GM19328 (cell line): ENCODE data around the gene PRKN.

ENCODE experiments used
- ATAC-seq: cut with Tn5 transposase; IDR thresholded peaks from one replicate; pipeline ENCODE4 v1.9.1; 2021; ENCODE audit warnings: mild to moderate bottlenecking, moderate library complexity; ENCODE audit not compliant: unreplicated experiment

The PRKN gene

DNA sequence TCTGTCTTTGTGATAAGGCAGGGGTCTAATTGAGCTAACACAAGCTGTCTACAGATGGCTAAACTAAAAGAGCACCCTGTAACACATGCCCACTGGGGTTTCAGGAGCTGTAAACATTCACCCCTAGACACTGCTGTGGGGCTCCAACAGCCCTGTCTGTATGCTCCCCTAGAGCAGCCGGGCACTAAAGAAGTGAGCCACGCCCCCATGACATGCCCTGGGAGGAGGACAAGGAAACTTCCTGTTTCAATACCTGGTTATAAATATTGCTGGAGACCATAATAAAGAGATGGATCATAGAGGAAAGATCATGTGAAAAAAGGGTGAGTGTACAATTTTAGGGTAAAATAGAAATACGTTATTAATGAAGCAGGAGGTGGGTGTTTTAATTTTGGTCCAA is 786.0 kb downstream of the PRKN start:
- ATAC-seq, result no peak

GRCh38 chr6:161940519-161940918 is 787.0 kb downstream of the PRKN start:
- ATAC-seq, result no peak

DNA sequence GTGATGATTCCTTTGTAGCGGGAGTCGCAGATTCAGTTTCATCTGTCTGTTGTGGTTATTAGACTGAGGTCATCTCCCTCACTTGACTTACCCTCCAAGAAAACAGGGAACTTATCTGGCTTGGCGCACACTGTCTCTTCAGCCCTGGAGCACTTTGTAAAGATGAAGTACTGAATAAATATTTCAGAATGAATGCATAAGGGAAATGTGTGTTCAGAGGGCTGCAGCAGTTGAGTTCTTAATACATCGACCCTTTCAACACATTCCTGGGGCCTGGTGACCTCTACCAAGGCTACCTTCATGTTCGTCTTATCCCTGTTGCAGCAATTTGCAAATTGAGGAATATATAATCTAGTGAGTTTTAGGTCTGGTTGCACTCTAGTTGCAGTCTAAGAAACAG is 801.2 kb downstream of the PRKN start:
- ATAC-seq, result no peak

DNA sequence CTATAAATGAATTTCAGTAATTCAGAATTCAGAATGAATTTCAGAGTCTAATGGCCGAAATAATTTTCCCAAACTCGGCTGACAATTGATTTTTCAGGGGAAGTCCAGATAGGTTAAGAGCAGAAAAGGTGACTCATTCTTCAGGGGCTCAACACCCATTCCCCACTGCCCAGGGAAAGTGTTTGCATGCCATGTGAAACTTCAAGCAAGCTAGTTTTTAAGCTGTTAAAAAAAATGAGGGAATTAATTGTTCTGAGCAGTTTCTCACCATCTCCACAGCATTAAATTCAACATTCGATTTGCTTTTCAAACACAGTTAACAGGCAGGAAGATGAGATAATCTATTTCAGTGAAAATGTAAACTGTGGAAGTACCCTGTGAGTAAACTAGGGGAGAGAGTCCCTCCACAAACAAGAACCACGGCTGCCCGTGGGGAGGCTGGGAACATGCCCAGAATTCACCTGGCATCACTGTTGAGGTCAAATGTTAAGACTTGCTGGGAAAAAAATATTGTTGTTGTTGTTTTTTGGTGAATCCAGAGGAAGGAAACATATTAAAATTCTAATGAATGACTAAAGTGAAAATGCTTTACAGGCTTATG is 803.0 kb downstream of the PRKN start:
- no peak for ATAC-seq

DNA sequence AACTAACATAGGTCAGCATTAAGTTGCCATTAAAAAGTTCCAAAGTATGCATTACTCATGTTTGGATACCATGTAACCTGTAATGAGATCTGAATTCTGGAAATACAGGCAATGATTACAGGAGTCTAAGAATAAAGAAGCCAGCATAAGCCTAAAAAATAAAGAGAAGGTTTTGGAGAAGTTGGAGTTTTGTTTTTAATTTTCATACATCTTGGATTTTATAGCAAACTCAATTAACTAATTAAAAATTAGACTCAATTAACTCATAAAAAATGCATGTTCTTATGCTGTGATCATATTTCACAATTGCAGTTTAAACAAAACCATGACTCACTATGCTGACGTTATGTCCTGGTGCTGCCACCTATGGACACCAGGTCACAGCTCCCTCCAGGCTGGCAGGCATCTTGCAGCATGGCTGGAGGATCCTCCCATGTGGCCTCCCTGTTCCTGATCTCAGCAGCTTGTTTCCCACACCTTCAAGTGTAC is 804.9 kb downstream of the PRKN start:
- no peak for ATAC-seq

DNA sequence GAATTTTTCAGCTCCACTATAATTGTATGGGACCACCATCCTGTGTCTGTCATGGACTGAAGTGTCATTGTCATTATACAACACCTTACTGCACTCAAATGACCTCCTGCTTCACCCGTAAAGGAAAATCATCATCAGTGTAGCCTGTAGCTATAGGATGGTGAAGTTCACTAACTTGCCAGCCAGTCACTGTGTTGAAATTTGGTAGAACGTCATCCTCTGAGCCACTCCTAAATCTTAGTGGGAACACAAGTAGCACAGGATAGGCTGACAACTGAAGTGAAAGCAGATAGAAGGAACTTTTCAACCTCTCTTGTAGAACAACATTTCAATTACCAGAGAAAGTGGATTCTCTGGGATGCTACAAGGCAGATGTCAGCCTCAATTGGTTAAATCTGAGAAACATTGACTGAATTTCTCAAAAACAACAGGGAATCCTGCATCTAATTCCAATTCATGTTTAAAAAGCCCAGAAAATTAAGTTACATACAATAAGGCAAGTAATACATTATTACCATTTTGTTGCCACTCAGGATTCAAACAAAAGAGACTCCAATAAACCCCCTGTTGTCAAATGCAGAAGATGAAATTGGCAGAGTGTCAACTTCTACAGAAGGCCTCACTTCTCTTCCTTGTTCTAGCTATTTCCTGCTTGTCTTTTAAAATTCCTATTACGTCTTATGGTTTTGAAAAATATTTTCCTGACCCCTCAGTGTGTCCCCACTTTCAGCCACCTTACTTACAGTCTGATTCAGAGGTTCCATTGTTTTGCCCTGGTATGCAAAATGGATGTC is 805.8 kb downstream of the PRKN start:
- ATAC-seq, result no peak

GRCh38 chr6:161919691-161920090 is 807.9 kb downstream of the PRKN start:
- ATAC-seq, result no peak

GRCh38 chr6:161918628-161919205 is 808.8 kb downstream of the PRKN start:
- no peak for ATAC-seq

DNA sequence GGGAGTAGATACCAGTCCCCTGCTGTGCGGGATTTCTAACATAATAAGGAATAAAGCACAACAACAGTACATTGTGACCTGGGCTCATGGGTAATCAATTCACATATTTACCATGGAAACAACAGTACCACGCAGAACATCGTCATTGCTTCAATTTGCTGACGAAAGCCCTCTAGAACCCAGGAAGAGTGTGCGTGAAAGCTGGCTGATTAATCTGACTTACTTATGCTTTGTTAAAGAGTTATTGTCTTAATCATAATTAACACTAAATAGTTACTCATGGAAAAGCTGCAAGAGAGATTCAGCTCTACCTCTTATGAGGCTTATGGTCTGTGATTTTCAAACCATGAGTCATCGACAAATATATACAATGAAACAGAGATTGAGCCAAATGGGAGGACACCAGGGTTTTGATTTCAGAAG is 809.4 kb downstream of the PRKN start:
- no peak for ATAC-seq

GRCh38 chr6:161917645-161918044 is 809.9 kb downstream of the PRKN start:
- ATAC-seq, result no peak

- ATAC-seq, result no peak
Measured at GRCh38 chr6:161915456-161915964, 812.1 kb downstream of the PRKN start.

- ATAC-seq, result no peak
Measured at GRCh38 chr6:161908872-161909271, 818.7 kb downstream of the PRKN start.

DNA sequence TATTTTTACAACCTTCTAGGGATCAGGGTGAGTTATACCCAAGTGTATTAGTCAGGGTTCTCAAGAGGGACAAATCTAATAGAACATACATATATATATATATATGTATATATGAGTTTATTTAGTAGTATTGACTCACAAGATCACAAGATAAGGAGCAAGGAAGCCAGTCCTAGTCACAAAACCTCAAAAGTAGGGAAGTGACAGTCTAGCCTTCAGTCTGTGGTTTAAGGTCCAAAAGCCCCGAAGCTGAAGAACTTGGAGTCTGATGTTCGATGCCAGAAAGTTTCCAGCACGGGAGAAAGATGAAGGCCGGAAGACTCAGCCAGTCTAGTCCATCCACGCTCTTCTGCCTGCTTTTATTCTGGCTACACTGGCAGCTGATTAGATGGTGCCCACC is 821.0 kb downstream of the PRKN start:
- no peak for ATAC-seq

DNA sequence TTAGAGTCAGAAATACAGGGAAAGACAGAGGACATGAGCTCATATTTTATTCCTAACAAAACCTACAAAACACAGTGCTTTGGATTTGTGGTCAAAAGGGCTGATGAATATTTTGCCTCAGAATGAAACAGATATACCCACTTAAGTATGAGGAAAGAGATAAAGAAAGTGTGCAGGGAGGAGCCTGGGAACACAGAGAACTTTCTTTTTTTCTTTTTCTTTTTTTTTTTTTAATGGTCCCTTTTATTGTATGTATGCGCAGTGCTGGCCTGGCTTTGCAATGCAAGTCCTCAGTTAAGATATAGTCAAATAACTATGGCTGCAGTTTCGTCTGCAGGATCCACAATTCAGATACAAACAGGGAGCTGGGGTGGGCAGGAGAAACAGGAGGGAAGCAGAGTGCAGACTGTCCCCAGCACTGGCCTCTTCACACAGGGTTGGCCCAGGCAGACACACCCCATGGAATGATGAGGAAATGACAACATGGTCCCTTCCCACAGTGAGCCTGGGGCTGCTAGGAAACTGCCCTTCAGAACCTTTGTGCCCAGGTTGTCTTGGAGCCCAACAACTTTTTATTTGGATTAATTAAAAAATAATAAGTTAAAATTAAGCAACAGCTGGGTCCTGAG is 823.9 kb downstream of the PRKN start:
- no peak for ATAC-seq

- no peak for ATAC-seq
Measured at GRCh38 chr6:161901740-161902426, 825.7 kb downstream of the PRKN start.

GRCh38 chr6:161894436-161894835 is 833.1 kb downstream of the PRKN start:
- ATAC-seq, result no peak

- ATAC-seq, result no peak
Measured at GRCh38 chr6:161891542-161891941, 836.0 kb downstream of the PRKN start.

DNA sequence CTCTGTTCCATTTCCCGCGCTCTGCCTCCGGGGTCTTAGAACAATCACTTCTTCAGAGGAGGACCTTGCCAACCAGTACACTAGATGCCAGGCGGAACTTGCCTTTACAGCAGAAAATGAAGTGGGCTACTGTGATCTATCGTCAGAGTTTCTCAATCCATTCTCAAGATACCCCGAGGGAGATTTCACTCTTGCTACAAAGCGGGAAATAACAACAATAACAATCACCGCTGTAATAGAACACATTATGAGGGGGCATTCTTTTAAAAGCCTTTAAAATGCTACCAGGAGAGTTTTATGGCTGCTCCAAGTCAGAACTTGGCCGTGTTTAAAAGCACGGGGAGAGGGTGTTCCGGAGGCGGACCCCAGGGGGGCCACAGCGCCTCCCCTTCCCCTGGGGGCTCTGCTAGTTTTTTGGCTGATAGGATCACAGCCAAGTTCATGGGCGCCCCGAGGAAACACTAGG is 836.7 kb downstream of the PRKN start:
- no peak for ATAC-seq

DNA sequence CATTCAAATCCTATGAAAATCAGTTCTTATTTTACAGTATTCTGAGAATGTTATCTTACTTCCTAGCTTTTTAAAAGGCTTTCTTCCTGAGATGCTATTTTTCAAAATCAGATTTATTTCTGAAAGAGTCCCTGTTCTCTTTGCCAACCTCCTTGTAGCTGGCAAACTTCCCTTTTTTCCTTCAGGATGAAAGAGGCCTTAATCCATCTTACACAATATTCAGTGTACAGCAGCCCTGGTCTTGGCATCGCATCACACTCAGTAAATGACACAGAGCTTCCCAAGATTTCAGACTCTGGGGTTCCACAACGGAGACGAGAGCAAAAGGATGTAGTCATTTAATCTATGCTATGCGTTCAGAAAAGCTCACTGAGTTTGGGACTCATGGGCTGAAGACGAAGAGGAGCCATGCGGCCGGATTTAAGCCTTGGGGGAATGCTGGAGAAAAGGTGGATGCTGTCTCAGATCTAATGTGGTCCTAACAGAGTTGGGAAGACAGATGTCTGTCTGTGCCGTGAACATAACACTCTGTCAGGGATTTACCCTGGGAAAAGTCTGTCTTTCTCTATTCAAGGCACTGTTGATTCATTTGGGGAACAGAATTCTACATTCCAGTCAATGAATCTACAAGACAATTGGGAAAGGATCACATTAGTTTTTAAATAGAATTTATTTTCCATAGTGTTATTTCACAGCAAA is 837.3 kb downstream of the PRKN start:
- no peak for ATAC-seq

DNA sequence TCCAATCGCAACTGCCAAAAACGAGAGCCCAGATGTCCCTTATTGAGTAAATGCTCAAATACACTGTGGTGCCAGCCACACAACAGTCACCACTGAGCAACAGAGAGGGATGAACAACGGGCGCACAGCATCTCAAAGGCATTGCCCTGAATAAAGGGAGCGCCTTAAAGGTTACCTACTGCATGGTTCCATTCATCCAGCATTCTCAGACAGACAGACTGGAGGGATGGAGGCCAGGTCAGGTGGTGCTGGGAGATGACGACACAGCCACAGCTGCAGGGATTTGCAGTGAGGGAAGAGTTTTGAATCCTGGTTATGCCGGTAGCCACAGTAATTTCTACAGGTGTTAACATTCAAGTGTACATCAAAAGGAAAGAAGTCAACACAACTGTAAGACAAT is 838.2 kb downstream of the PRKN start:
- ATAC-seq, result no peak
